ENCODE data around the gene CNTNAP2.

The CNTNAP2 gene

DNA sequence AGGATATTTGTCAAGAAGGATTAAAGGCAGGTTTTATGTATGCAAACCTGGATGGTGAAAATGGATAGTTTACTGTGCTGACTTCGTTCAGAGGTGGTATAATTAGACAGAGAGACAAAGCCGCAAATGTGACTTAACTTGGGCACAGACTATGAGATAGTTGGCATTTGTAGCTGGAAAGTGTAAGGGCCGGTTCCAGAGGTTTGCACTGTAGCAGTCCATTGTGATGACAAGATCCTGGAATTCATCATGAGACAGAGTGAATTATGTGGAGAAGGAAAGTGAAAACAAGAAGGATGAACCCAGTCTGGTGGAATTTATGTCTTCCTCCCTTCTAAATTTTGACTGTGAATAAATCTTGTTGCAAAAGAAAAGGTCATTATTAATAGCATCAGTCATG is 139.0 kb downstream of the CNTNAP2 start:
- no peak for DNase-seq (ENCODE audit: low read depth)

DNA sequence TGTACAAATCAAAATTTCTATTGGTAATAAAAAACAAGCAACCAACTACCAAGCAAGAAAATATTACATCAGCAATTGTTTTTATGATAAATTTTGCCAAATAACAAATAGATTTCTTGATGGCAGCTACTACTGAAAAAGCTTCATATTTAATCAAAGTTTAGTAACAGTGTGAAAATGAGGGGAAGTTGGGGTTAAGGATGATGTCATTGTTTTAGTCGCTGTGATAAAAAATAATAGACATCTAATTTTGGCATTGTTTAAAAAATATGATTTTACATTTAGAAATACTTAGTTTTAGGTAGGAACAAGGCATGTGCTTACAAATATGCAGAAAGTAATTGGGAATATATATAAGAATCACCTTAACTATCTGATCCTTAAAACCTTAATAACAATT is 145.9 kb downstream of the CNTNAP2 start:
- DNase-seq (ENCODE audit: low read depth) = no peak
- no peak overlapping the region for H3K4me3 ChIP-seq (ENCODE audit: low read depth, low read length)

More for the DNA sequence above, 139.0 kb downstream of the CNTNAP2 start:
- no peak overlapping the region for H3K4me3 ChIP-seq (ENCODE audit: low read depth, low read length)

GRCh38 chr7:146276888-146277287 is 160.3 kb downstream of the CNTNAP2 start:
- no peak for DNase-seq (ENCODE audit: low read depth)
- no peak overlapping the region for H3K4me3 ChIP-seq (ENCODE audit: low read depth, low read length)

DNA sequence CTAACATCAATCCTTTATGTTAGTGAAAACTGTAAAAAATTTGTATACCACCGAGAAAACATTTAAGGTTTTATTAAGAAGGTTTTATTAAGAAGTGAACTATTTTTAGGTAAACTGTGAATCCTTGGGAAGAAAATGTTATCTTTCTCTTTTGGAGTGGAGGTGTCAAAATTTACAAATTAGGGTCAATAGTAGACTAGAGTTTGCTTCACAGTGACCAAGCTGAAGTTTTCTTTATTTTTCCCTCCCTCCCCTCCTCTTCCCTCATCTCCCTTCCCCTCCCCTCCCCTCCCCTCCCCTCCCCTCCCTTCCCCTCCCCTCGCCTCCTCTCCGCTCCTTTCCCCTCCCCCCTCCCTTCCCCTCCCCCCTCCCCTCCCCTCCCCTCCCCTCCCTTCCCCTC is 168.8 kb downstream of the CNTNAP2 start:
- DNase-seq (ENCODE audit: low read depth) = no peak
- no peak overlapping the region for H3K4me3 ChIP-seq (ENCODE audit: low read depth, low read length)

GRCh38 chr7:146290746-146291145 is 174.1 kb downstream of the CNTNAP2 start:
- no peak for DNase-seq (ENCODE audit: low read depth)
- no peak overlapping the region for H3K4me3 ChIP-seq (ENCODE audit: low read depth, low read length)

DNA sequence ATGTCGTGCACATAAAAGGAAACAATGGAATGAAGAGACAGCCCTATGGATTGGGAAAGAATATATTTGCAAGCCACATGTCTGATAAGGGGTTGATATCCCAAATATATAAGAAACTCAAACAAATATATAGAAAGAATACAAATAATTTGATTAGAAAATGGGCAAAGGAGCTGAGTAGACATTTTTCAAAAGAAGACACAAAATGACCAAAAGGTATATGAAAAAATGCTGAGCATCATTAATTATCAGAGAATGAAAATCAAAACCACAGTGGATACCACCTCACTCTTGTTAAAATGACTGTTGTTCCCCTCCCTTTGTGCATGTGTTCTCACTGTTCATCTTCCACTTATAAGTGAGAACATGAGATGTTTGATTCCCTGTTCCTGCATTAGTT is 175.3 kb downstream of the CNTNAP2 start:
- no peak for DNase-seq (ENCODE audit: low read depth)
- H3K4me3 ChIP-seq (ENCODE audit: low read depth, low read length) = no peak overlapping the region

- no peak overlapping the region for H3K4me3 ChIP-seq (ENCODE audit: low read depth, low read length)
- no peak for DNase-seq (ENCODE audit: low read depth)
Measured at GRCh38 chr7:146296028-146296427, 179.4 kb downstream of the CNTNAP2 start.

GRCh38 chr7:146314962-146315361 is 198.4 kb downstream of the CNTNAP2 start:
- no peak overlapping the region for H3K4me3 ChIP-seq (ENCODE audit: low read depth, low read length)

GRCh38 chr7:146319629-146320028 is 203.0 kb downstream of the CNTNAP2 start:
- DNase-seq (ENCODE audit: low read depth) = no peak
- H3K4me3 ChIP-seq (ENCODE audit: low read depth, low read length) = no peak overlapping the region

More at GRCh38 chr7:146314962-146315361, 198.4 kb downstream of the CNTNAP2 start:
- no peak for DNase-seq (ENCODE audit: low read depth)

- DNase-seq (ENCODE audit: low read depth) = no peak
- H3K4me3 ChIP-seq (ENCODE audit: low read depth, low read length) = no peak overlapping the region
Measured at GRCh38 chr7:146321301-146321700, 204.7 kb downstream of the CNTNAP2 start.

- no peak for DNase-seq (ENCODE audit: low read depth)
- H3K4me3 ChIP-seq (ENCODE audit: low read depth, low read length) = no peak overlapping the region
Measured at GRCh38 chr7:146331369-146331768, 214.8 kb downstream of the CNTNAP2 start.

DNA sequence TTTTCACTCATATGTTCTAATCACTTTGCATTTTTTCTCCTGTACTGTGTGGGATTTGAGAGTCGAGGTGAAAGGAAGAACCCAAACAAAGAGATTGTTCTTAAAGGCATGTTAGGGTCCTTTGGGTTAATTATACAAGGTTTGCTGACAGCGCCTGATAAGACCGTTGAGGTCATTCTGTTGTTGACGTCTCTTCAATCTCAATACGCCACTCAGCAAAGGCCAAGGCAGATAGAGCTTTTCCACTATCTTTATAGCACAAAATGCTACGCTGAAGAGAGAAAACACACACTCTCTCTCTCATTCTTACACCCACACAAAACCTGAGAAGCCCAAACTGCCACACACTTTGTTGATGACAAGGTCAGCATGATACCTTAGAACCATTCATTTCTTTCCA is 228.7 kb downstream of the CNTNAP2 start:
- H3K4me3 ChIP-seq (ENCODE audit: low read depth, low read length) = no peak overlapping the region
- DNase-seq (ENCODE audit: low read depth) = no peak

- H3K4me3 ChIP-seq (ENCODE audit: low read depth, low read length) = no peak overlapping the region
- no peak for DNase-seq (ENCODE audit: low read depth)
Measured at GRCh38 chr7:146346096-146346495, 229.5 kb downstream of the CNTNAP2 start.

GRCh38 chr7:146355216-146355615 is 238.6 kb downstream of the CNTNAP2 start:
- no peak for DNase-seq (ENCODE audit: low read depth)

DNA sequence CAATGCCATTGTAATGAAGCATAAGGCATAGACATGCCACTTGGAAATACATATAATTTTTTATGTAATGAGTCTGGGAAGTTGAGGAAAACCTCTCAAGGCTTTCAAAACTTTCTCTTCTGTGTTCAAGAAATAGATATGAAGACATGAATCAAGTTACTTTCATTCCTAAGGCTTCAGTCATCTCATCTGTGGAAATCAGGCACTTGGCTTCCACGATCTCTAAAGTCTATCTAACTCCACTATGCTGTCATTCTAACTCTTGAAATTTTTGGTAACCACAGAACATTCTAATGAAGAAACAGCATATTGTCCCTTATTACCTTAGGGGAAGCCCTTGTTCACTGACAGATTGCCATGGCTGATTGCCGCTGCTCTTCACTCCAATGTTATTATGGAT is 242.6 kb downstream of the CNTNAP2 start:
- DNase-seq (ENCODE audit: low read depth) = no peak
- no peak overlapping the region for H3K4me3 ChIP-seq (ENCODE audit: low read depth, low read length)

More at GRCh38 chr7:146355216-146355615, 238.6 kb downstream of the CNTNAP2 start:
- H3K4me3 ChIP-seq (ENCODE audit: low read depth, low read length) = no peak overlapping the region

- peak; percentile 12 for DNase-seq (ENCODE audit: low read depth)
- no peak overlapping the region for H3K4me3 ChIP-seq (ENCODE audit: low read depth, low read length)
Measured at GRCh38 chr7:146366938-146367337, 250.3 kb downstream of the CNTNAP2 start.

- no peak overlapping the region for H3K4me3 ChIP-seq (ENCODE audit: low read depth, low read length)
- DNase-seq (ENCODE audit: low read depth) = no peak
Measured at GRCh38 chr7:146370171-146370570, 253.6 kb downstream of the CNTNAP2 start.

- DNase-seq (ENCODE audit: low read depth) = no peak
- H3K4me3 ChIP-seq (ENCODE audit: low read depth, low read length) = no peak overlapping the region
Measured at GRCh38 chr7:146375170-146375569, 258.6 kb downstream of the CNTNAP2 start.

DNA sequence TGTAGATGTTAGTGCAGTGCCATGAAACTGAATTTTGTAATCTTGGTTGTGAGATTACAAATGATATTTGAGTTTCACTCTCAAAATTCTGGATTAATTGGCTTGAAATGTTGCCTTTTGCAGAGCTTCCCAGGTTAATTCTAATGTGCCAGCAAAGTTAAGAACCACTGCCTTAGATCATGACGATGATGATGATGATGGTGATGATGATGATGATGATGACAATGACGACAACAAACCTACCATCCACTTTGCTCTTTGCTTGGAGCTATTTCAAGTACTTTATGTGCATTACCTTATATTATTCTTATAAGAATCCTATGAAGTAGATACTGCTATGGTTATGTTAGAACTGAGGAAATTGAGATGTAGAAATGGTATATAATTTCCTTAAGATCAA is 261.6 kb downstream of the CNTNAP2 start:
- no peak for DNase-seq (ENCODE audit: low read depth)
- H3K4me3 ChIP-seq (ENCODE audit: low read depth, low read length) = no peak overlapping the region

- no peak overlapping the region for H3K4me3 ChIP-seq (ENCODE audit: low read depth, low read length)
- no peak for DNase-seq (ENCODE audit: low read depth)
Measured at GRCh38 chr7:146387140-146387539, 270.5 kb downstream of the CNTNAP2 start.

DNA sequence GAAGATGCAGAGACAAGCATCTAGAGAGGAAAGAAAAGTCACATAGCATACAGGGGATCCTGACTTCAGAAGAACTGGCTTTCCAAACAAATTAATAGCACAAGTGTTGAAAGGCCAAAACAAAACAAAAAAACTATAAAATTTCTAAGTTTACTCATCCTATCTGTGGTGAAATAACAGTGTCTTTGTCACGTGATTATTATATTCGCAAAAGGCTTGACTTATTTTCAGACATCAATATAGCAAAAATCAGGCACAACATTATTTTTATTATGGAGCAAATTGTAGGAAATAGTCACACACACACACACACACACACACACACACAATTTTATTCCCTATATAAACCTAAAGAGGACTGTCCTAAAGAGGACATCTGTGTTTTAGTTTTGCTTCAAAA is 272.3 kb downstream of the CNTNAP2 start:
- no peak overlapping the region for H3K4me3 ChIP-seq (ENCODE audit: low read depth, low read length)
- DNase-seq (ENCODE audit: low read depth) = no peak

GRCh38 chr7:146393346-146393745 is 276.7 kb downstream of the CNTNAP2 start:
- no peak overlapping the region for H3K4me3 ChIP-seq (ENCODE audit: low read depth, low read length)
- DNase-seq (ENCODE audit: low read depth) = no peak

Measured in skeletal muscle cell (primary cell).